Left ventricle myocardium inferior (tissue), 1 donor: Measurements from ENCODE around the gene TMEM267. TPM values are rescaled to one million over a fixed set of nuclear protein-coding genes. Genes with fewer than 3 reads are reported as not detected.
"Not testable (repeated sequence)": the region's sequence is repeated elsewhere in the genome, so short reads cannot be mapped to it uniquely, and the experiment has no call there.

Experiments used
- DNase-seq: peaks from one replicate; pipeline ENCODE4 v3.0.0-alpha.2; 2020
- H3K27ac ChIP-seq: fragments of 200-600 bp; replicated peaks from 2 replicates; pipeline ENCODE4 v1.8.0; 2021
- H3K27me3 ChIP-seq: fragments of 200-600 bp; 2 replicates; pipeline ENCODE4 v1.8.0; 2021; ENCODE audit warnings: low read depth
- H3K36me3 ChIP-seq: fragments of 200-600 bp; 2 replicates; pipeline ENCODE4 v1.8.0; 2021
- H3K4me1 ChIP-seq: fragments of 200-600 bp; 2 replicates; pipeline ENCODE4 v1.8.0; 2021
- H3K4me3 ChIP-seq: fragments of 200-600 bp; 2 replicates; pipeline ENCODE4 v1.8.0; 2021; ENCODE audit warnings: mild to moderate bottlenecking, moderate library complexity
- H3K9me3 ChIP-seq: fragments of 200-600 bp; replicated peaks from 2 replicates; pipeline ENCODE4 v1.8.0; 2021
- CTCF ChIP-seq: fragments of 200-600 bp; IDR thresholded peaks from 2 replicates; pipeline ENCODE4 v1.8.0; 2021; ENCODE audit warnings: antibody characterized with exemption, mild to moderate bottlenecking, borderline replicate concordance
- intact Hi-C: fragments of 100-400 bp; cut with micrococcal nuclease; formaldehyde crosslinking; loops from one replicate; pipeline ENCODE4 v1.11.0; 2022
- total RNA-seq: library from RNA; stranded (reverse); fragmentation: NEBNext Ultra II Directional; extraction: Animal tissue kit (Norgen Biotek cat#: 25700); gene quantifications from one replicate; pipeline ENCODE4 v1.2.1, GENCODE V29; 2021
- donor health status: DM: no; HTN: yes; CAD: no; lungs with severe emphysema.

TMEM267 gene
- total RNA-seq, 1 donor from 2014 or later, result 6.8 TPM

- no peak within 1 kb of the TSS for H3K27ac ChIP-seq
- H3K36me3 ChIP-seq, result no peaks in the 10 kb centered on the region
- no peaks in the 10 kb centered on the region for H3K4me1 ChIP-seq
- intact Hi-C loops, result no loop called here
- no peak for TF ChIP-seq CTCF
- H3K4me3 ChIP-seq, result no peak within 1 kb of the TSS
- no peak for DNase-seq
- H3K27me3 ChIP-seq, result no peaks in the 10 kb centered on the region
- H3K9me3 ChIP-seq, result peaks cover under 1% of the 10 kb centered on the region
Observed at GRCh38 chr5:43412156-43412555, 71.5 kb downstream of the TMEM267 start, which contains the start of gene CCL28. Gene CCL28, minus strand, starts transcription at chr5:43412391. Its CDS starts 75 bp downstream, at chr5:43412316.

GRCh38 chr5:43411495-43411894, 72.2 kb downstream of the TMEM267 start:
- no peak overlapping the region for H3K27ac ChIP-seq
- H3K4me3 ChIP-seq, result no peak overlapping the region
- no peak for TF ChIP-seq CTCF
- no peak for DNase-seq
- intact Hi-C loops, result no loop called here
- no peaks in the 10 kb centered on the region for H3K27me3 ChIP-seq
- H3K36me3 ChIP-seq, result no peaks in the 10 kb centered on the region
- H3K9me3 ChIP-seq, result peaks cover 3% of the 10 kb centered on the region
- H3K4me1 ChIP-seq, result no peaks in the 10 kb centered on the region

- Histone ChIP-seq H3K9me3 (peaks cover 3% of the 10 kb centered on the region), H3K27ac (no peak overlapping the region), H3K27me3 (no peaks in the 10 kb centered on the region), H3K4me1 (no peaks in the 10 kb centered on the region), H3K4me3 (no peak overlapping the region), H3K36me3 (no peaks in the 10 kb centered on the region)
- intact Hi-C loops, result no loop called here
- no peak for DNase-seq
- no peak for TF ChIP-seq CTCF
Observed at GRCh38 chr5:43410414-43410813, 73.3 kb downstream of the TMEM267 start.

- no peak overlapping the region for H3K4me3 ChIP-seq
- no peak for DNase-seq
- H3K9me3 ChIP-seq, result peaks cover 3% of the 10 kb centered on the region
- H3K4me1 ChIP-seq, result no peaks in the 10 kb centered on the region
- intact Hi-C loops, result no loop called here
- H3K36me3 ChIP-seq, result no peaks in the 10 kb centered on the region
- no peak overlapping the region for H3K27ac ChIP-seq
- TF ChIP-seq CTCF, result no peak
- no peaks in the 10 kb centered on the region for H3K27me3 ChIP-seq
Observed at GRCh38 chr5:43409809-43410271, 73.8 kb downstream of the TMEM267 start.

- H3K4me1 ChIP-seq, DNase-seq, H3K36me3 ChIP-seq, intact Hi-C loops, H3K9me3 ChIP-seq, H3K4me3 ChIP-seq, H3K27ac ChIP-seq: not testable (repeated sequence)
- peaks cover 44% of the 10 kb centered on the region for H3K27me3 ChIP-seq
Observed at GRCh38 chr5:43402524-43403066, 81.1 kb downstream of the TMEM267 start.

- Histone ChIP-seq H3K4me3 (no peak overlapping the region), H3K27ac (no peak overlapping the region), H3K27me3 (peaks cover 52% of the 10 kb centered on the region), H3K9me3 (no peaks in the 10 kb centered on the region), H3K36me3 (no peaks in the 10 kb centered on the region), H3K4me1 (peaks cover 6% of the 10 kb centered on the region)
- intact Hi-C loops, result no loop called here
- no peak for DNase-seq
- no peak for TF ChIP-seq CTCF
Observed at GRCh38 chr5:43401827-43402226, 81.8 kb downstream of the TMEM267 start.
